ENCODE results near the gene SLC6A5.
"Not testable (repeated sequence)": the region's sequence is repeated elsewhere in the genome, so short reads cannot be mapped to it uniquely, and the experiment has no call there.

Gene SLC6A5

GRCh38 chr11:20599221-20600019, at the start of gene SLC6A5:
Gene SLC6A5 (plus strand): TSS chr11:20599608. CDS start chr11:20599673, 65 bp downstream.
- no peak for DNase-seq (ENCODE audit: low read depth)

GRCh38 chr11:20551096-20551495, 48.3 kb upstream of the SLC6A5 start:
- DNase-seq (ENCODE audit: low read depth) = no peak

DNA sequence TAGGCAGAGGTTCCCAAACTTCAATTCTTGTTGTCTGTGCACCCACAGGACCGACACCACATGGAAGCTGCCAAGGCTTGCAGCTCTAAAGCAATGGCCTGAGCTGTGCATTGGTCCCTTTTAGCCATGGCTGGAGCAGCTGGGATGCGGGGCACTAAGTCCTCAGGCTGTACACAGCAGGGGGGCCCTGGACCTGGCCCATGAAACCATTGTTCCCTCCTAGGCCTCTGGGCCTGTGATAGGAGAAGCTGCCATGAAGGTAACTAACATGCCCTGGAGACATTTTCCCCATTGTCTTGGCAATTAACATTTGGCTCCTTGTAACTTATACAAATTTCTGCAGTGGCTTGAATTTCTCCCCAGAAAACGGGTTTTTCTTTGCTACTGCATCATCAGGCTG, 43.6 kb upstream of the SLC6A5 start:
- no peak for DNase-seq (ENCODE audit: low read depth)

DNA sequence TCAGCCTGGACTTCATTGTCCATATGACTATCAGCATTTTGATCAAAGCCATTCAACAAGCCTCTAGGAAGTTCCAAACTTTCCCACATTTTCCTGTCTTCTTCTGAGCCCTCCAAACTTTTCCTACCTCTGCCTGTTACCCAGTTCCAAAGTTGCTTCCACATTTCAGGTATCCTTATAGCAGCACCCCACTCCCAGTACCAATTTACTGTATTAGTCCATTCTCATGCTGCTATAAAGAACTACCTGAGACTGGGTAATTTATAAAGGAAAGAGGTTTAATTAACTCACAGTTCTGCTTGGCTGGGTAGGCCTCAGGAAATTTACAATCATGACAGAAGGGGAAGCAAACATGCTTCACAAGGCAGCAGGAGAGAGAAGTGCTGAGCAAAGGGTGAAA, 43.0 kb upstream of the SLC6A5 start:
- not testable (repeated sequence) for DNase-seq (ENCODE audit: low read depth)

DNA sequence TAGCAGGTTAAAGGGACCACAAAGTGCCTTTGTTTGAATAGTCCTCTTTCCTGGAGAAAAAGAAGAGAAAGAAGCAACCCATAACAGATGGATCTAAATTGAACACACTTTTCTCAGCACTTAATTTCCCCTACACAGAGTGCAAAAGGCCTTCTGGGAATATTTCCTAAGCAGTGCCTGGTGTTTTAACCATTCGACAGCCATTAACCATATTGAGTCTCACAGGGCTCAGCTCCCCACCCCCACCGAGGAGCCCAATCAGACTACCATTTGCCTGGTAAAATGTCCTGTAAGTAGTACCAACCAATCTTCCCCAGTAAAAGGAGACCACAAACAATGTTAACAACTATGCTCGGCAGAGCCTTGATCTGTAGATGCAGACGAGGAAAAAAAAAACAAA, 40.7 kb upstream of the SLC6A5 start:
- DNase-seq (ENCODE audit: low read depth) = no peak

DNA sequence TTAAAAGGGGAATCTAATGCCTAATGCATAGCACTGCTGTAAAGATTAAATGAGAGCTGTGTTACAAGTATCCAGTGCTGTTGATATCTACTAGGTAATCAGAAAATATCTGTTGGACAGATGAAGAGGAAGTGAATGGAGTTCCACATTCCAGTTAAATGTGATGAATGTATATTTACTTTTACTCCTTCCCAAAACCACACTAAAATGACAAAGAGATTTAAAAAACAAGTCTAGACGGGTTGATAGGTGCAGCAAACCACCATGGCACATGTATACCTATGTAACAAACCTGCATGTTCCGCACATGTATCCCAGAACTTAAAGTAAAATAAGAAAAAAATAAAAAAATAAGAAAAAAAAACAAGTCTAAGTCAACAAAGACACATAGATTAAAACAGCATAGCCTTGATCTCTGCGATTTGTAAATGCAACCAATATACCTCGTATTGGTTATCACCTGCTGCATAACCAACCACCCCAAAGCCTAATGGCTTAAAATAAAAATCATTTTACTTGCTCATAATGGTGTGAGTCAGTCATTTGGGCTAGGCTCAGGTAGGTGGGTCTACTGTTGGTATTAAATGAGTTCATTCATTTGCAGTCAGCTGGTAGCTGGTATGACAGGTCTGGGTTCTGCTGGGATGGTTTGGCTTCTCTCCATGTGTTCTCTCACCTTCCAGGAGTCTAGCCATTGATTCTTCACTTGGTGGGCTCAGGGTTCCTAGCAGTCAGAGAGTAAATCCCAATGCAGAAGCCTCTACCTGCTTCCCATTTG, 39.7 kb upstream of the SLC6A5 start:
- no peak for DNase-seq (ENCODE audit: low read depth)

DNA sequence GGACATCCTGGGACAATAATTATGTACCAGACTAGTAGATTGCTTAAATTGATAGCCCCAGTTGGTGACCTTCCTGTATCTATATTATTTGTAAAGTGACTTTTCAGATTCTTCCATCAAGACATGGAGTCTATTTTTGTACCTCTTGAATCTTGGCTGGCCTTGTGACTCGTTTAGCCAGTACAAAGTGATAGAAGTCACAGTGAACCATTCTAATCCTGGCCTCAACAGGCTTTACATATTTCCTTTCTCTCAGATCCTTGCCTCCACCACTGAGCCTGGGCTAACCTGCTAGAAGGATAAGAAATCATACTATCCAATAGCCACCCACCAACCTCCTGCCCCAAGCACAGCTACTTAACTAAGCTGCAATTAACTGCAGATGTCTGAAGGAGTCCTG, 37.5 kb upstream of the SLC6A5 start:
- no peak for DNase-seq (ENCODE audit: low read depth)

GRCh38 chr11:20563866-20564265, 35.5 kb upstream of the SLC6A5 start:
- no peak for DNase-seq (ENCODE audit: low read depth)

- DNase-seq (ENCODE audit: low read depth) = no peak
These were observed 34.4 kb upstream of the SLC6A5 start for GRCh38 chr11:20564846-20565635.

- DNase-seq (ENCODE audit: low read depth) = not testable (repeated sequence)
These were observed 33.3 kb upstream of the SLC6A5 start for GRCh38 chr11:20566115-20566514.

GRCh38 chr11:20566591-20567434, 32.6 kb upstream of the SLC6A5 start:
- no peak for DNase-seq (ENCODE audit: low read depth)

- not testable (repeated sequence) for DNase-seq (ENCODE audit: low read depth)
These were observed 19.7 kb upstream of the SLC6A5 start for GRCh38 chr11:20579725-20580124.

- no peak for DNase-seq (ENCODE audit: low read depth)
These were observed 16.2 kb upstream of the SLC6A5 start for GRCh38 chr11:20583201-20583600.

GRCh38 chr11:20584093-20584774, 15.2 kb upstream of the SLC6A5 start:
- no peak for DNase-seq (ENCODE audit: low read depth)

DNA sequence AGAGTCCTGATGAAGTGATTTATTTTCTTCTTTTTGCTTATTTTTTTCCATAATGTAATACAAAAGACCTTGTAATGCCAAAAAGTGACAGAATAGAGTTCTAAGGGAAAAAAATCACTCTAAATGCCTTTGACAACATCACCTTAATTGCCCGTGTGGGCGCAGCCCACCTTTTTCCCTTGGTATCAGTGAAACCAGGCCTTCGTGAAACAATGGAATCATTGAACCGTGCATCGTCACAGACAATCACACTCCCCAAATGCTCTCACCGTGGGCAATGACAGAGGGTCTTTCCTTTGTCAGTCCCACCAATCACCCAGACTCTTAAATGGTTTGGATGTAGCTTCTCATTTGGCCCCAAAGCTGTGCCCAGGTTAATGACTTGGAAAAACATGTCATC, 9.6 kb upstream of the SLC6A5 start:
- no peak for DNase-seq (ENCODE audit: low read depth)

- no peak for DNase-seq (ENCODE audit: low read depth)
These were observed 9.0 kb upstream of the SLC6A5 start for GRCh38 chr11:20590381-20590780.

DNA sequence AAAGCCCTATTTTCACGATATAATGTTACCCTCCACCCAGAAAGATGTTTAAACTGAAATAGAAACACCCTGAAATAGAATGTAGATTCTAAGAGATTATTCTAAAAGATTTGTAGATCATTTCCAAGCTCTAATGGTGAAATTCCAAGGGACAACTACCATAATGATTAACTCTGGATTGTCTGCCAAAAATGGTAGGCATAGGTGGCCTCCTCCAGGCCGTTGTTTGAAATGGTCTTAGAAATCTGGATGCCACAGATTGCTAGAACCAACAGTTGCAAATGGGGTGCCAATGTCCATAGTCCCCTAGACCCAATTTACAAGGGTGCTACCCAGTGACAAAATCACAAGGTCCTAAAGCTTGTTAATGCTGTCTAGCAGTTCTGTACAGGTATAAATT, 6.7 kb upstream of the SLC6A5 start:
- DNase-seq (ENCODE audit: low read depth) = no peak

DNA sequence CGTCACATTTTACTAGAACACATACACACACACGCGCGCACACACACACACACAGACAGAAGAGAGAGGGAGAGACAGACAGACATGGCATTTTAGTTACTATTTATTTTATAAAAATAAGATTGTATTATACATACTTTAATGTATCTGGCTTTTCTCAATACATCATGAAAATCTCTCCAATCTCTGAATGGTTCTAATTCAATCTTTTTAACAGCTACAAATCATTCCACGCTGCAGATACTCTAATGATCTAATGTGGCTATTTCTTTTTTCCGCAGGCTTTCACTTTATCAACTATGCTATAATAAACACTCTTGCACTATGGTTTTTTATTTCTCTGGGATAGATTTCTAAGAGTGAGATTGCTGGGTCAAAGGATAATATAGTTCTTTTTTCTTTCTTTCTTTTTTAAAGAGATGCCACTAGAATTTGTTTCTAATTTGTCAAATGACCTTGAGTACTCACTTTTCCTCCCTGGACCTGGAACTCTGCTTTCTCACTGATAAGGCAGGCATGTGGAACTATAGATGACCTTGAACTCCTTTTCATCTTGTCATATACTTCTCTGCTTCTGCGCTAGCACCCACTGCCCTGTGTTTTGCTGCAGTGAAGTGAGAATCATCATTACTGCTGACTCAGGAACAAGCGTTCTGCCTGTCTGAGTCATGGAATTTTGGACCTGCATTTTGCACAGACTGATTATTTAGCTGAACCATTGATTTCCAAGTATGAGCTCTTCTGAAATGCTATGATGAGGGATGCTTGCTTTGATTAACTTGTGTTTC, 4.9 kb upstream of the SLC6A5 start:
- DNase-seq (ENCODE audit: low read depth) = no peak

- no peak for DNase-seq (ENCODE audit: low read depth)
These were observed 4.3 kb upstream of the SLC6A5 start for GRCh38 chr11:20595101-20595500.

Data from HS-5 (cell line).